CD4-positive, alpha-beta T cell treated with Interferon alpha-2 for 1 hour (primary cell): ENCODE results near the gene ARL17B.
"Not testable (repeated sequence)": the region's sequence is repeated elsewhere in the genome, so short reads cannot be mapped to it uniquely, and the experiment has no call there.

Experiments
- DNase-seq, 2 donors: peaks; one replicate each; pipeline ENCODE4 v3.0.0-alpha.2; 2020 to 2022

ARL17B gene

GRCh38 chr17:46361755-46362154 is at the start of gene ARL17B:
Gene ARL17B, minus strand, starts transcription at chr17:46361766. Its CDS starts 3,369 bp downstream, at chr17:46358397.
- DNase-seq: peak; percentile 96 to 99

GRCh38 chr17:46409864-46410263 is 48.3 kb upstream of the ARL17B start:
- not testable (repeated sequence) for DNase-seq

- not testable (repeated sequence) for DNase-seq
These were observed 45.6 kb upstream of the ARL17B start for GRCh38 chr17:46407155-46407554.

GRCh38 chr17:46401033-46401787 is 39.6 kb upstream of the ARL17B start:
- not testable (repeated sequence) for DNase-seq

- DNase-seq: not testable (repeated sequence)
These were observed 39.0 kb upstream of the ARL17B start for GRCh38 chr17:46400543-46400942.

GRCh38 chr17:46399993-46400392 is 38.4 kb upstream of the ARL17B start:
- DNase-seq: not testable (repeated sequence)

- not testable (repeated sequence) for DNase-seq
These were observed 34.7 kb upstream of the ARL17B start for GRCh38 chr17:46396292-46396691.

- not testable (repeated sequence) for DNase-seq
These were observed 32.1 kb upstream of the ARL17B start for GRCh38 chr17:46393702-46394101.

- not testable (repeated sequence) for DNase-seq
These were observed 23.9 kb upstream of the ARL17B start for GRCh38 chr17:46385491-46385890.

- not testable (repeated sequence) for DNase-seq
These were observed 21.6 kb upstream of the ARL17B start for GRCh38 chr17:46383118-46383517.

GRCh38 chr17:46373418-46373817 is 11.9 kb upstream of the ARL17B start:
- DNase-seq: not testable (repeated sequence)

- not testable (repeated sequence) for DNase-seq
These were observed 11.0 kb upstream of the ARL17B start for GRCh38 chr17:46372236-46373229.

GRCh38 chr17:46367520-46367919 is 6.0 kb upstream of the ARL17B start:
- DNase-seq: not testable (repeated sequence)

- DNase-seq: not testable (repeated sequence)
These were observed 326 bp downstream of the ARL17B start for GRCh38 chr17:46361145-46361735.

- not testable (repeated sequence) for DNase-seq
These were observed 7.7 kb downstream of the ARL17B start for GRCh38 chr17:46353856-46354255.

- DNase-seq: not testable (repeated sequence)
These were observed 12.5 kb downstream of the ARL17B start for GRCh38 chr17:46349060-46349459.

- DNase-seq: not testable (repeated sequence)
These were observed 13.2 kb downstream of the ARL17B start for GRCh38 chr17:46348345-46348744.

- DNase-seq: not testable (repeated sequence)
These were observed 19.4 kb downstream of the ARL17B start for GRCh38 chr17:46342131-46342530.

GRCh38 chr17:46341220-46341619 is 20.3 kb downstream of the ARL17B start:
- DNase-seq: not testable (repeated sequence)

GRCh38 chr17:46294831-46295230 is 66.7 kb downstream of the ARL17B start, which contains the start of gene LRRC37A:
Gene LRRC37A, plus strand, starts transcription at chr17:46295131. Its CDS starts 3 bp downstream, at chr17:46295134.
- DNase-seq: not testable (repeated sequence)

GRCh38 chr17:46291618-46292017 is 69.9 kb downstream of the ARL17B start:
- DNase-seq: not testable (repeated sequence)

- DNase-seq: peak; percentile 23 to 64
These were observed 70.5 kb downstream of the ARL17B start for GRCh38 chr17:46290906-46291546.
